ENCODE data around the gene DAAM1. TPM values are rescaled to one million over a fixed set of nuclear protein-coding genes. Genes with fewer than 3 reads are reported as not detected.

The DAAM1 gene
- total RNA-seq, 1 experiment from 2014 or later: 13.3 TPM

DNA sequence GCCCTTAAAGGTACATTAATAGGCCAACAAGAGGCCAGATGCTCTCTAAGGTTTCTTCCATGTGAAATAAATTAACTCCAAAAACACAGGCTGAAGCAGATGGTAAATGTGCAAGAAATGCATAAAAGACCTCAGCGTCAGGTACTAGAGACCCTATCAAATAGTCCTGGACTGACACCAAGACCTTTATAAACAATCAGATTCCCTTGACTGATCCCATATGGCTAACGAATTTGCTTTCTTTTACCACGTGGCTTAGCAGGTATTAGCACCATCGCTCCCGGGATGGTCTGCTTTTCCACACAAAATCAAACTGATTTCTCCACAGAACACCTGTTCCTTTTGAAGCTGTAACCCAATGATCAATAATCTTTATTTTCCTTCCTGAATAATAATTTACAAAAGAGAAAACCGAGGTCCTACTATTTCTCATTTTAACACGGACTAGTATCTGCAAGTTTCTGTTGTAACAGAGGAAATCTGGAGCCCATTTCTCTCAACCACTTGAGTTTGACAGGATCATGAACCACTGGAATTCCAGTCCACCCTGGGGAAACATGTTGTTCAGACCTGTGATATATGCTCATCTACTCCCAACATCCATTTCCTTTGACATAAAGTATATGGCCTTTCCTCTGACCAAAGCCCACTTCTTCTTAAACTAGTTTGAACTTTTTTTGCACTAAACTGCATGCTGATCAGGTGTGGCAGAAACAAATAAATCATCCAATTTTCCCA is 48.2 kb upstream of the DAAM1 start:
- no peaks in the 10 kb centered on the region for H3K4me1 ChIP-seq (ENCODE audit: control insufficient read depth, insufficient read depth, low read length)
- H3K4me3 ChIP-seq (ENCODE audit: low read depth in 2 of 2, low read length in 2 of 2): no peak overlapping the region
- intact Hi-C loops (cut with micrococcal nuclease; ENCODE audit: unreplicated experiment) (no loop called here), in situ Hi-C loops (cut with HindIII; ENCODE audit: low pct_unique_long_range_greater_than_20kb, low sequenced_read_pairs) (no loop called here)
- H3K27me3 ChIP-seq (ENCODE audit: control insufficient read depth, insufficient read depth, low read length): no peaks in the 10 kb centered on the region
- BruUV-seq (replicated peaks): no TSS peak
- ChIA-PET CTCF (no interaction called here), POLR2A (interaction anchor here (0.6 kb wide), 1 partner anchor 1713 kb away, joined by 6 read pairs; no protein-coding TSS in a partner anchor)
- H3K9me3 ChIP-seq (ENCODE audit: control insufficient read depth, insufficient read depth, low read depth, low read length): no peaks in the 10 kb centered on the region
- ATAC-seq (no peak), DNase-seq (ENCODE audit: low read depth, low spot score) (no peak)
- TF ChIP-seq SIN3A (IDR thresholded peaks at IDR 0.05; ENCODE audit: borderline replicate concordance, insufficient read depth, low read depth, low read length) (no peak), TCF7L2 (IDR thresholded peaks at IDR 0.05; ENCODE audit: low read depth, low read length) (no peak)
- TF ChIP-seq, protein P1, sequence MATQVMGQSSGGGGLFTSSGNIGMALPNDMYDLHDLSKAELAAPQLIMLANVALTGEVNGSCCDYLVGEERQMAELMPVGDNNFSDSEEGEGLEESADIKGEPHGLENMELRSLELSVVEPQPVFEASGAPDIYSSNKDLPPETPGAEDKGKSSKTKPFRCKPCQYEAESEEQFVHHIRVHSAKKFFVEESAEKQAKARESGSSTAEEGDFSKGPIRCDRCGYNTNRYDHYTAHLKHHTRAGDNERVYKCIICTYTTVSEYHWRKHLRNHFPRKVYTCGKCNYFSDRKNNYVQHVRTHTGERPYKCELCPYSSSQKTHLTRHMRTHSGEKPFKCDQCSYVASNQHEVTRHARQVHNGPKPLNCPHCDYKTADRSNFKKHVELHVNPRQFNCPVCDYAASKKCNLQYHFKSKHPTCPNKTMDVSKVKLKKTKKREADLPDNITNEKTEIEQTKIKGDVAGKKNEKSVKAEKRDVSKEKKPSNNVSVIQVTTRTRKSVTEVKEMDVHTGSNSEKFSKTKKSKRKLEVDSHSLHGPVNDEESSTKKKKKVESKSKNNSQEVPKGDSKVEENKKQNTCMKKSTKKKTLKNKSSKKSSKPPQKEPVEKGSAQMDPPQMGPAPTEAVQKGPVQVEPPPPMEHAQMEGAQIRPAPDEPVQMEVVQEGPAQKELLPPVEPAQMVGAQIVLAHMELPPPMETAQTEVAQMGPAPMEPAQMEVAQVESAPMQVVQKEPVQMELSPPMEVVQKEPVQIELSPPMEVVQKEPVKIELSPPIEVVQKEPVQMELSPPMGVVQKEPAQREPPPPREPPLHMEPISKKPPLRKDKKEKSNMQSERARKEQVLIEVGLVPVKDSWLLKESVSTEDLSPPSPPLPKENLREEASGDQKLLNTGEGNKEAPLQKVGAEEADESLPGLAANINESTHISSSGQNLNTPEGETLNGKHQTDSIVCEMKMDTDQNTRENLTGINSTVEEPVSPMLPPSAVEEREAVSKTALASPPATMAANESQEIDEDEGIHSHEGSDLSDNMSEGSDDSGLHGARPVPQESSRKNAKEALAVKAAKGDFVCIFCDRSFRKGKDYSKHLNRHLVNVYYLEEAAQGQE (IDR thresholded peaks at IDR 0.05; ENCODE audit: insufficient read depth in 1 of 2, low read depth in 2 of 2, low read length in 1 of 2): no peak
- TF ChIP-seq, protein P2, sequence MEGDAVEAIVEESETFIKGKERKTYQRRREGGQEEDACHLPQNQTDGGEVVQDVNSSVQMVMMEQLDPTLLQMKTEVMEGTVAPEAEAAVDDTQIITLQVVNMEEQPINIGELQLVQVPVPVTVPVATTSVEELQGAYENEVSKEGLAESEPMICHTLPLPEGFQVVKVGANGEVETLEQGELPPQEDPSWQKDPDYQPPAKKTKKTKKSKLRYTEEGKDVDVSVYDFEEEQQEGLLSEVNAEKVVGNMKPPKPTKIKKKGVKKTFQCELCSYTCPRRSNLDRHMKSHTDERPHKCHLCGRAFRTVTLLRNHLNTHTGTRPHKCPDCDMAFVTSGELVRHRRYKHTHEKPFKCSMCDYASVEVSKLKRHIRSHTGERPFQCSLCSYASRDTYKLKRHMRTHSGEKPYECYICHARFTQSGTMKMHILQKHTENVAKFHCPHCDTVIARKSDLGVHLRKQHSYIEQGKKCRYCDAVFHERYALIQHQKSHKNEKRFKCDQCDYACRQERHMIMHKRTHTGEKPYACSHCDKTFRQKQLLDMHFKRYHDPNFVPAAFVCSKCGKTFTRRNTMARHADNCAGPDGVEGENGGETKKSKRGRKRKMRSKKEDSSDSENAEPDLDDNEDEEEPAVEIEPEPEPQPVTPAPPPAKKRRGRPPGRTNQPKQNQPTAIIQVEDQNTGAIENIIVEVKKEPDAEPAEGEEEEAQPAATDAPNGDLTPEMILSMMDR (IDR thresholded peaks at IDR 0.05): no peak
- H3K36me3 ChIP-seq (ENCODE audit: control insufficient read depth, insufficient read depth, low read length): no peaks in the 10 kb centered on the region
- H3K27ac ChIP-seq (ENCODE audit: low read length): no peak overlapping the region

DNA sequence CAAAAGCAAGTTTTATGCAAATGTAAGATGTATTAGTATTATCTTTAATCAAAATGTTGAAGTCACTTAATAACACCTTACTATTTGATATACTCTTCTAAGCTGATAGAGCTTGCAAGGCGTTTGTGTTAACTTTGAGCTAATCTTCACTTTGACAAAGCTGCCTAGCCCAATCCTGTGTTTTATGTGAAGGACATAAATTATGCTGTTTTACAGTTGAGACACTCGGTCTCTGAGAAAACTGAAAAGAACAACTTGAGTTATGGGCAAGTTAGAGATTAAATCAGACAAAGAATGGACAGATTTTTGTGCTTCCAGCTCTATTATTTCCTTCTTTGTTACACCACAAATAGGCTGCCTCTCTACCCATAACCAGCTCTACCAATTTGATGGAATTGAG is 42.0 kb upstream of the DAAM1 start:
- Histone ChIP-seq H3K36me3 (ENCODE audit: control insufficient read depth, insufficient read depth, low read length) (no peaks in the 10 kb centered on the region), H3K27me3 (ENCODE audit: control insufficient read depth, insufficient read depth, low read length) (no peaks in the 10 kb centered on the region), H3K4me1 (ENCODE audit: control insufficient read depth, insufficient read depth, low read length) (no peaks in the 10 kb centered on the region), H3K4me3 (ENCODE audit: low read depth in 2 of 2, low read length in 2 of 2) (no peak overlapping the region), H3K9me3 (ENCODE audit: control insufficient read depth, insufficient read depth, low read depth, low read length) (no peaks in the 10 kb centered on the region), H3K27ac (ENCODE audit: low read length) (no peak overlapping the region)
- POLR2A ChIA-PET: no interaction called here
- intact Hi-C loops (cut with micrococcal nuclease; ENCODE audit: unreplicated experiment) (no loop called here), in situ Hi-C loops (cut with HindIII; ENCODE audit: low pct_unique_long_range_greater_than_20kb, low sequenced_read_pairs) (no loop called here)
- no TSS peak for BruUV-seq (replicated peaks)
- DNase-seq (ENCODE audit: low read depth, low spot score) (no peak), ATAC-seq (no peak)
- CTCF ChIA-PET: no interaction called here
- TF ChIP-seq, protein P1 (IDR thresholded peaks at IDR 0.05; ENCODE audit: insufficient read depth in 1 of 2, low read depth in 2 of 2, low read length in 1 of 2): no peak
- TF ChIP-seq, protein P2 (IDR thresholded peaks at IDR 0.05): no peak
- TF ChIP-seq POLR2AphosphoS5 (IDR thresholded peaks at IDR 0.05; ENCODE audit: low read depth, low read length) (no peak), TCF7L2 (IDR thresholded peaks at IDR 0.05; ENCODE audit: low read depth, low read length) (no peak), SIN3A (IDR thresholded peaks at IDR 0.05; ENCODE audit: borderline replicate concordance, insufficient read depth, low read depth, low read length) (no peak)

Data from Panc1 (cell line).